PC-9 (cell line): Measurements from ENCODE around the gene CFC1B.
"Not testable (repeated sequence)": the region's sequence is repeated elsewhere in the genome, so short reads cannot be mapped to it uniquely, and the experiment has no call there.

ENCODE experiments used
- EZH2 ChIP-seq: fragments of 200-600 bp; sonication (generic); IDR thresholded peaks from 2 replicates; pipeline ENCODE4 v1.8.0; 2017; ENCODE audit warnings: antibody characterized with exemption, low read depth
- TF ChIP-seq, protein P1 (sequence below): fragments of 200-600 bp; sonication (generic); conservative IDR thresholded peaks from 2 replicates; pipeline ENCODE4 v1.6.1; 2017; ENCODE audit warnings: mixed run types, antibody characterized with exemption, mild to moderate bottlenecking, moderate library complexity

DNA sequence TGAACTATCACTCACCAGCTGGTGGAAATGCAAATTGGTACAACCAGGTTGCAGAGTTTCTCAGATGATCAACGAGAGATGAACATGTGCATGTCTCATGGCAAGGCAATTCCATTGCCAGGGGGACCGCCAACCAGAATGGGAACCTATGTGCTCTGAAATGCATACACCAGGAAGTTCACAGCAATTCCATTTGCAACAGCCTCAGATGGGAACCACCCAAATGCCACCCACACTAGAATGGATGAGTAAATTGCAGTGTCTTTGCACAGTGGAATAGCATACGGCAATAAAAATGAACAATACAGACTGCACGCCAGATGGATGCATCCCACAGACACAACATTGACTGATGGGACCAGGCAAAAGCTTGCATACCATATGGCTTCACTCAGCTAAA lies 21.8 kb downstream of the CFC1B start:
- TF ChIP-seq, protein P1, sequence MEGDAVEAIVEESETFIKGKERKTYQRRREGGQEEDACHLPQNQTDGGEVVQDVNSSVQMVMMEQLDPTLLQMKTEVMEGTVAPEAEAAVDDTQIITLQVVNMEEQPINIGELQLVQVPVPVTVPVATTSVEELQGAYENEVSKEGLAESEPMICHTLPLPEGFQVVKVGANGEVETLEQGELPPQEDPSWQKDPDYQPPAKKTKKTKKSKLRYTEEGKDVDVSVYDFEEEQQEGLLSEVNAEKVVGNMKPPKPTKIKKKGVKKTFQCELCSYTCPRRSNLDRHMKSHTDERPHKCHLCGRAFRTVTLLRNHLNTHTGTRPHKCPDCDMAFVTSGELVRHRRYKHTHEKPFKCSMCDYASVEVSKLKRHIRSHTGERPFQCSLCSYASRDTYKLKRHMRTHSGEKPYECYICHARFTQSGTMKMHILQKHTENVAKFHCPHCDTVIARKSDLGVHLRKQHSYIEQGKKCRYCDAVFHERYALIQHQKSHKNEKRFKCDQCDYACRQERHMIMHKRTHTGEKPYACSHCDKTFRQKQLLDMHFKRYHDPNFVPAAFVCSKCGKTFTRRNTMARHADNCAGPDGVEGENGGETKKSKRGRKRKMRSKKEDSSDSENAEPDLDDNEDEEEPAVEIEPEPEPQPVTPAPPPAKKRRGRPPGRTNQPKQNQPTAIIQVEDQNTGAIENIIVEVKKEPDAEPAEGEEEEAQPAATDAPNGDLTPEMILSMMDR: not testable (repeated sequence)
- not testable (repeated sequence) for TF ChIP-seq EZH2
